ENCODE results near the gene BPIFB1.

BPIFB1 gene

GRCh38 chr20:33308668-33309067, 25.7 kb downstream of the BPIFB1 start:
- WGBS, 2 experiments, result 91 to 98% methylated on average over 2 of the region's 2 CpGs
- no peaks in the 10 kb centered on the region for H3K9me3 ChIP-seq (ENCODE audit: control insufficient read depth, low read length)
- no peaks in the 10 kb centered on the region for H3K27me3 ChIP-seq (ENCODE audit: control insufficient read depth, insufficient read depth, low read length, poor library complexity, severe bottlenecking)
- no peaks in the 10 kb centered on the region for H3K36me3 ChIP-seq (ENCODE audit: control insufficient read depth, insufficient read depth, low read length)
- no peaks in the 10 kb centered on the region for H3K4me1 ChIP-seq (ENCODE audit: control insufficient read depth, insufficient read depth, low read length)
- H3K4me3 ChIP-seq (ENCODE audit: insufficient read depth, low read depth, low read length), result no peak overlapping the region
- H3K27ac ChIP-seq (ENCODE audit: insufficient read depth, low read depth, low read length, poor library complexity, severe bottlenecking), result no peak overlapping the region

- Histone ChIP-seq H3K9me3 (ENCODE audit: control insufficient read depth, low read length) (no peaks in the 10 kb centered on the region), H3K27me3 (ENCODE audit: control insufficient read depth, insufficient read depth, low read length, poor library complexity, severe bottlenecking) (no peaks in the 10 kb centered on the region), H3K27ac (ENCODE audit: insufficient read depth, low read depth, low read length, poor library complexity, severe bottlenecking) (no peak overlapping the region), H3K36me3 (ENCODE audit: control insufficient read depth, insufficient read depth, low read length) (no peaks in the 10 kb centered on the region), H3K4me1 (ENCODE audit: control insufficient read depth, insufficient read depth, low read length) (no peaks in the 10 kb centered on the region), H3K4me3 (ENCODE audit: insufficient read depth, low read depth, low read length) (no peak overlapping the region)
- 72 to 85% methylated on average over 2 of the region's 2 CpGs for WGBS, 2 experiments
Observed at GRCh38 chr20:33309631-33310030, 26.6 kb downstream of the BPIFB1 start.

- no peaks in the 10 kb centered on the region for H3K36me3 ChIP-seq (ENCODE audit: control insufficient read depth, insufficient read depth, low read length)
- no peaks in the 10 kb centered on the region for H3K27me3 ChIP-seq (ENCODE audit: control insufficient read depth, insufficient read depth, low read length, poor library complexity, severe bottlenecking)
- 82 to 87% methylated on average over 6 of the region's 6 CpGs for WGBS, 2 experiments
- H3K4me1 ChIP-seq (ENCODE audit: control insufficient read depth, insufficient read depth, low read length), result no peaks in the 10 kb centered on the region
- H3K9me3 ChIP-seq (ENCODE audit: control insufficient read depth, low read length), result no peaks in the 10 kb centered on the region
- H3K4me3 ChIP-seq (ENCODE audit: insufficient read depth, low read depth, low read length), result no peak overlapping the region
- H3K27ac ChIP-seq (ENCODE audit: insufficient read depth, low read depth, low read length, poor library complexity, severe bottlenecking), result no peak overlapping the region
Observed at GRCh38 chr20:33310327-33310899, 27.4 kb downstream of the BPIFB1 start.

- WGBS, 2 experiments, result 92 to 95% methylated on average over 8 of the region's 8 CpGs
- H3K27me3 ChIP-seq (ENCODE audit: control insufficient read depth, insufficient read depth, low read length, poor library complexity, severe bottlenecking), result no peaks in the 10 kb centered on the region
- no peaks in the 10 kb centered on the region for H3K4me1 ChIP-seq (ENCODE audit: control insufficient read depth, insufficient read depth, low read length)
- no peak overlapping the region for H3K4me3 ChIP-seq (ENCODE audit: insufficient read depth, low read depth, low read length)
- H3K9me3 ChIP-seq (ENCODE audit: control insufficient read depth, low read length), result no peaks in the 10 kb centered on the region
- no peak overlapping the region for H3K27ac ChIP-seq (ENCODE audit: insufficient read depth, low read depth, low read length, poor library complexity, severe bottlenecking)
- H3K36me3 ChIP-seq (ENCODE audit: control insufficient read depth, insufficient read depth, low read length), result no peaks in the 10 kb centered on the region
Observed at GRCh38 chr20:33311011-33311410, 28.0 kb downstream of the BPIFB1 start.

- 86 to 87% methylated on average over 4 of the region's 4 CpGs for WGBS, 2 experiments
Observed at GRCh38 chr20:33311996-33312395, 29.0 kb downstream of the BPIFB1 start.

GRCh38 chr20:33312583-33312982, 29.6 kb downstream of the BPIFB1 start:
- Histone ChIP-seq H3K27ac (ENCODE audit: insufficient read depth, low read depth, low read length, poor library complexity, severe bottlenecking) (no peak overlapping the region), H3K4me1 (ENCODE audit: control insufficient read depth, insufficient read depth, low read length) (no peaks in the 10 kb centered on the region), H3K27me3 (ENCODE audit: control insufficient read depth, insufficient read depth, low read length, poor library complexity, severe bottlenecking) (no peaks in the 10 kb centered on the region), H3K36me3 (ENCODE audit: control insufficient read depth, insufficient read depth, low read length) (no peaks in the 10 kb centered on the region), H3K9me3 (ENCODE audit: control insufficient read depth, low read length) (no peaks in the 10 kb centered on the region), H3K4me3 (ENCODE audit: insufficient read depth, low read depth, low read length) (no peak overlapping the region)
- WGBS, 2 experiments, result 93 to 94% methylated on average over 11 of the region's 11 CpGs

More at GRCh38 chr20:33311996-33312395, 29.0 kb downstream of the BPIFB1 start:
- Histone ChIP-seq H3K27ac (ENCODE audit: insufficient read depth, low read depth, low read length, poor library complexity, severe bottlenecking) (no peak overlapping the region), H3K9me3 (ENCODE audit: control insufficient read depth, low read length) (no peaks in the 10 kb centered on the region), H3K4me1 (ENCODE audit: control insufficient read depth, insufficient read depth, low read length) (no peaks in the 10 kb centered on the region), H3K36me3 (ENCODE audit: control insufficient read depth, insufficient read depth, low read length) (no peaks in the 10 kb centered on the region), H3K27me3 (ENCODE audit: control insufficient read depth, insufficient read depth, low read length, poor library complexity, severe bottlenecking) (no peaks in the 10 kb centered on the region), H3K4me3 (ENCODE audit: insufficient read depth, low read depth, low read length) (no peak overlapping the region)

- 87 to 90% methylated on average over 7 of the region's 7 CpGs for WGBS, 2 experiments
- no peaks in the 10 kb centered on the region for H3K4me1 ChIP-seq (ENCODE audit: control insufficient read depth, insufficient read depth, low read length)
- no peak overlapping the region for H3K4me3 ChIP-seq (ENCODE audit: insufficient read depth, low read depth, low read length)
- H3K27ac ChIP-seq (ENCODE audit: insufficient read depth, low read depth, low read length, poor library complexity, severe bottlenecking), result no peak overlapping the region
- no peaks in the 10 kb centered on the region for H3K9me3 ChIP-seq (ENCODE audit: control insufficient read depth, low read length)
- no peaks in the 10 kb centered on the region for H3K27me3 ChIP-seq (ENCODE audit: control insufficient read depth, insufficient read depth, low read length, poor library complexity, severe bottlenecking)
- no peaks in the 10 kb centered on the region for H3K36me3 ChIP-seq (ENCODE audit: control insufficient read depth, insufficient read depth, low read length)
Observed at GRCh38 chr20:33313686-33314314, 30.8 kb downstream of the BPIFB1 start.

GRCh38 chr20:33316343-33316742, 33.3 kb downstream of the BPIFB1 start:
- H3K4me3 ChIP-seq (ENCODE audit: insufficient read depth, low read depth, low read length), result no peak overlapping the region
- H3K27ac ChIP-seq (ENCODE audit: insufficient read depth, low read depth, low read length, poor library complexity, severe bottlenecking), result no peak overlapping the region
- WGBS, 2 experiments, result 88 to 91% methylated on average over 5 of the region's 5 CpGs
- H3K27me3 ChIP-seq (ENCODE audit: control insufficient read depth, insufficient read depth, low read length, poor library complexity, severe bottlenecking), result no peaks in the 10 kb centered on the region
- no peaks in the 10 kb centered on the region for H3K4me1 ChIP-seq (ENCODE audit: control insufficient read depth, insufficient read depth, low read length)
- no peaks in the 10 kb centered on the region for H3K9me3 ChIP-seq (ENCODE audit: control insufficient read depth, low read length)
- H3K36me3 ChIP-seq (ENCODE audit: control insufficient read depth, insufficient read depth, low read length), result no peaks in the 10 kb centered on the region

GRCh38 chr20:33316958-33317357, 33.9 kb downstream of the BPIFB1 start:
- Histone ChIP-seq H3K4me1 (ENCODE audit: control insufficient read depth, insufficient read depth, low read length) (no peaks in the 10 kb centered on the region), H3K27ac (ENCODE audit: insufficient read depth, low read depth, low read length, poor library complexity, severe bottlenecking) (no peak overlapping the region), H3K4me3 (ENCODE audit: insufficient read depth, low read depth, low read length) (no peak overlapping the region), H3K27me3 (ENCODE audit: control insufficient read depth, insufficient read depth, low read length, poor library complexity, severe bottlenecking) (no peaks in the 10 kb centered on the region), H3K36me3 (ENCODE audit: control insufficient read depth, insufficient read depth, low read length) (no peaks in the 10 kb centered on the region), H3K9me3 (ENCODE audit: control insufficient read depth, low read length) (no peaks in the 10 kb centered on the region)
- 89 to 96% methylated on average over 3 of the region's 3 CpGs for WGBS, 2 experiments

GRCh38 chr20:33317424-33318095, 34.5 kb downstream of the BPIFB1 start:
- Histone ChIP-seq H3K4me3 (ENCODE audit: insufficient read depth, low read depth, low read length) (no peak overlapping the region), H3K36me3 (ENCODE audit: control insufficient read depth, insufficient read depth, low read length) (no peaks in the 10 kb centered on the region), H3K4me1 (ENCODE audit: control insufficient read depth, insufficient read depth, low read length) (no peaks in the 10 kb centered on the region), H3K9me3 (ENCODE audit: control insufficient read depth, low read length) (no peaks in the 10 kb centered on the region), H3K27me3 (ENCODE audit: control insufficient read depth, insufficient read depth, low read length, poor library complexity, severe bottlenecking) (no peaks in the 10 kb centered on the region), H3K27ac (ENCODE audit: insufficient read depth, low read depth, low read length, poor library complexity, severe bottlenecking) (no peak overlapping the region)
- WGBS, 2 experiments, result 93% methylated on average over 14 of the region's 14 CpGs

Measured in ectodermal cell (in vitro differentiated cells).